ENCODE data around the gene SLC35F3. TPM values are rescaled to one million over a fixed set of nuclear protein-coding genes. Genes with fewer than 3 reads are reported as not detected.
A peak's percentile ranks its signal among the peaks of the same experiment; 100 is the strongest.

The SLC35F3 gene
- total RNA-seq, 1 donor from 2014 or later, result 2.6 TPM

DNA sequence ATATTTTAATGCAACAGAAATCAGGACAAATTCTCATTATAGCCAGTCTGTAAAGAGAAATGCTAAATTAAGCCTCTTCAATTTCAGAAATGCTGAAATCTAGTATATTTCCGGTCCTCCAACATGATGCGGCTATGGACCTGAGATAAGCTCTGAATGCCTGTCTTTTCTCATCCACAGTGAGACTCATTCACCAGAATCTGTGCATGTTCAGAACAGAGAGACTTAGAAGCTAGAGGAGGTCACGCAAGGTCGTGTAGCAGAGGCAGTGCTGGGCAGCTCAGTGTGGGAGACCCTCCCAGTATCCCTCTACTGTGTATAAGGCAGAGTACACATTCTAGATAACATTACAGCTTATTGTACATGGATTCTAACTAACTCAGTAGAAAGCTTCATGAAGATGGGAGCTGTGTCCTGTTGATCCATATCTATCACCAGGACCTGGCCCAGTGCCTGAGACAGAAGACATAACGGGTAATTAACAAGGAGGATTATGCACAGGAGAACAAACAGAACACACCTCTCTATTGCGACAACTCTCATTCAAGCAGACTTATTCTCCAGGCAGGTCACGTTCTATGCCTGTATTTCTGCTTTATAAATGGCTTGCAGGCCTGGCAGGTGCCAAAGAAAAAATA is 371.8 kb downstream of the SLC35F3 start:
- H3K9me3 Mint-ChIP-seq, result no peaks in the 10 kb centered on the region
- no peak overlapping the region for H3K4me3 Mint-ChIP-seq
- H3K27me3 Mint-ChIP-seq (ENCODE audit: low read depth), result no peaks in the 10 kb centered on the region
- no peak for DNase-seq (ENCODE audit: low read depth, low spot score)
- H3K36me3 Mint-ChIP-seq (ENCODE audit: low read depth), result no peaks in the 10 kb centered on the region
- no peak overlapping the region for H3K27ac Mint-ChIP-seq (ENCODE audit: unreplicated experiment)
- H3K4me1 Mint-ChIP-seq, result peaks cover 36% of the 10 kb centered on the region
- TF ChIP-seq, protein P1, sequence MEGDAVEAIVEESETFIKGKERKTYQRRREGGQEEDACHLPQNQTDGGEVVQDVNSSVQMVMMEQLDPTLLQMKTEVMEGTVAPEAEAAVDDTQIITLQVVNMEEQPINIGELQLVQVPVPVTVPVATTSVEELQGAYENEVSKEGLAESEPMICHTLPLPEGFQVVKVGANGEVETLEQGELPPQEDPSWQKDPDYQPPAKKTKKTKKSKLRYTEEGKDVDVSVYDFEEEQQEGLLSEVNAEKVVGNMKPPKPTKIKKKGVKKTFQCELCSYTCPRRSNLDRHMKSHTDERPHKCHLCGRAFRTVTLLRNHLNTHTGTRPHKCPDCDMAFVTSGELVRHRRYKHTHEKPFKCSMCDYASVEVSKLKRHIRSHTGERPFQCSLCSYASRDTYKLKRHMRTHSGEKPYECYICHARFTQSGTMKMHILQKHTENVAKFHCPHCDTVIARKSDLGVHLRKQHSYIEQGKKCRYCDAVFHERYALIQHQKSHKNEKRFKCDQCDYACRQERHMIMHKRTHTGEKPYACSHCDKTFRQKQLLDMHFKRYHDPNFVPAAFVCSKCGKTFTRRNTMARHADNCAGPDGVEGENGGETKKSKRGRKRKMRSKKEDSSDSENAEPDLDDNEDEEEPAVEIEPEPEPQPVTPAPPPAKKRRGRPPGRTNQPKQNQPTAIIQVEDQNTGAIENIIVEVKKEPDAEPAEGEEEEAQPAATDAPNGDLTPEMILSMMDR (conservative IDR thresholded peaks at IDR 0.05), result no peak

DNA sequence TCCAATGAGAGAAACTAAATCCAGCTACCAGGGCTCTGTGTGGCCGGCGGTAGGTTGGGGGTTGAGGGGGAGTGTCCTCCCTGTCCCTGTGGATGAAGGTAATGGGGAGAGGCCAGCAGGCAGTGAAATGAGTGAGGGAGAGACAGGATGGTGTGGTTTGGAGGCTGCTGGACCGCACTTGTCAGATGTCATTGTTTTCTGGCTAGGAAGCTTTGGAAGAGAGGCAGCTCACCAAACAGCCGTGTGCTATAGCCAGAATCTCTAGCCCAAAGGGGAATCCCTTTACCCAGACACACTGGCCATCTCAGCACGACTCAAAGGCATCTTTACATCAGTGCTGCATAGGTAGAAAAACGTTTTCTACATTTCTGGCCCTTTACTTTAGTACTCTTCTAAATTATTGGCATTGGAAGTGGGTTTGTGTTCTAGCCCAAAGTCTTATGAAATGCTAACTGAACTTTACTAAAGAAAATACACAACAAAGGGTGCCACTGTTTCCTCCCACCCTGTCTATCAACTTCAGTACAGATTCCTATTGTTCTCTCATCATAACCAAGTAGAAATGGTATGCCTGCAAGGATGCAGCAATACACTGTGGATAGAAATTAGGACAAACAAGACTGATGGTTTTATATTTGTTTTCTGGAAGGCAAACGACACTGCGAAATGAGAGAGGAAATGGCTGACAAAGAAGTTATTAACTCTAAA is 372.8 kb downstream of the SLC35F3 start:
- TF ChIP-seq, protein P1 (conservative IDR thresholded peaks at IDR 0.05), result no peak
- peak overlapping the region; percentile 56 for H3K4me3 Mint-ChIP-seq
- no peaks in the 10 kb centered on the region for H3K36me3 Mint-ChIP-seq (ENCODE audit: low read depth)
- peaks cover 45% of the 10 kb centered on the region for H3K4me1 Mint-ChIP-seq
- H3K27me3 Mint-ChIP-seq (ENCODE audit: low read depth), result no peaks in the 10 kb centered on the region
- DNase-seq (ENCODE audit: low read depth, low spot score), result no peak
- H3K27ac Mint-ChIP-seq (ENCODE audit: unreplicated experiment), result no peak overlapping the region
- H3K9me3 Mint-ChIP-seq, result no peaks in the 10 kb centered on the region

DNA sequence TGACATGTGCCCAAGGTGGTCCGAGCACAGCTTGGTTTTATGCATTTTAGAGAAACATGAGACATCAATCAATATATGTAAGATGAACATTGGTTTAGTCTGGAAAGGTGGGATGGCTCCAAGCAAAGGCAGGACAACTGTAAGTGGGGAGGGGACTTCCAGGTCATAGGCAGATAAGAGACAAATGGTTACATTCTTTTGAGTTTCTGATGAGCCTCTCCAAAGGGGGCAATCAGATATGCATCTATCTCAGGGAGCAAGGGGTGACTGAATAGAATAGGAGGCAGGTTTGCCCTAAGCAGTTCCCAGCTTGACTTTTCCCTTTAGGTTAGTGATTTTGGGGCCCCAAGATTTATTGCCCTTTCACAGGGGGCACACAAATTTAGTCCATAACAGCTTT is 374.5 kb downstream of the SLC35F3 start:
- DNase-seq (ENCODE audit: low read depth, low spot score), result no peak
- no peaks in the 10 kb centered on the region for H3K27me3 Mint-ChIP-seq (ENCODE audit: low read depth)
- H3K27ac Mint-ChIP-seq (ENCODE audit: unreplicated experiment), result no peak overlapping the region
- no peaks in the 10 kb centered on the region for H3K9me3 Mint-ChIP-seq
- peaks cover 48% of the 10 kb centered on the region for H3K4me1 Mint-ChIP-seq
- no peaks in the 10 kb centered on the region for H3K36me3 Mint-ChIP-seq (ENCODE audit: low read depth)
- TF ChIP-seq, protein P1 (conservative IDR thresholded peaks at IDR 0.05), result no peak
- no peak overlapping the region for H3K4me3 Mint-ChIP-seq

DNA sequence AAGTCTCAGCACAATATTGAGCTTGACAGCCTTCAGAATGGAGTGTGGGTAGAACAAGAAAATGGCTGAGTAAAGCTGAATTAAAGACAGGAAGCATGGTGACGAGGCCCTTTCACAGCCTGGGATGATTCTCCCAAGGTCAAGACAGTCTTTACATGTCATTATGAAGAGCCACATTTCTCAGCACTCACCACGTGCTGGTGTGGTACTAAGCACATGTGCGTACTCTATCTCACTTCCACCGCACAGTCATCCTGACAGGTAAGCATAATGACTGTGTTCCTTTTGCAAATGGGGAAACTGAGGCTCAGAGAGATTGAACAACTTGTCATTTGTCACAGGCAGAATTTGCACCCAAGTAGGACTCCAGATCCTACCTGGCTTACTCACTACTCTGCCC is 376.0 kb downstream of the SLC35F3 start:
- DNase-seq (ENCODE audit: low read depth, low spot score), result no peak
- H3K4me1 Mint-ChIP-seq, result peaks cover 50% of the 10 kb centered on the region
- no peaks in the 10 kb centered on the region for H3K9me3 Mint-ChIP-seq
- TF ChIP-seq, protein P1 (conservative IDR thresholded peaks at IDR 0.05), result no peak
- no peaks in the 10 kb centered on the region for H3K27me3 Mint-ChIP-seq (ENCODE audit: low read depth)
- H3K36me3 Mint-ChIP-seq (ENCODE audit: low read depth), result no peaks in the 10 kb centered on the region
- H3K4me3 Mint-ChIP-seq, result no peak overlapping the region
- no peak overlapping the region for H3K27ac Mint-ChIP-seq (ENCODE audit: unreplicated experiment)

DNA sequence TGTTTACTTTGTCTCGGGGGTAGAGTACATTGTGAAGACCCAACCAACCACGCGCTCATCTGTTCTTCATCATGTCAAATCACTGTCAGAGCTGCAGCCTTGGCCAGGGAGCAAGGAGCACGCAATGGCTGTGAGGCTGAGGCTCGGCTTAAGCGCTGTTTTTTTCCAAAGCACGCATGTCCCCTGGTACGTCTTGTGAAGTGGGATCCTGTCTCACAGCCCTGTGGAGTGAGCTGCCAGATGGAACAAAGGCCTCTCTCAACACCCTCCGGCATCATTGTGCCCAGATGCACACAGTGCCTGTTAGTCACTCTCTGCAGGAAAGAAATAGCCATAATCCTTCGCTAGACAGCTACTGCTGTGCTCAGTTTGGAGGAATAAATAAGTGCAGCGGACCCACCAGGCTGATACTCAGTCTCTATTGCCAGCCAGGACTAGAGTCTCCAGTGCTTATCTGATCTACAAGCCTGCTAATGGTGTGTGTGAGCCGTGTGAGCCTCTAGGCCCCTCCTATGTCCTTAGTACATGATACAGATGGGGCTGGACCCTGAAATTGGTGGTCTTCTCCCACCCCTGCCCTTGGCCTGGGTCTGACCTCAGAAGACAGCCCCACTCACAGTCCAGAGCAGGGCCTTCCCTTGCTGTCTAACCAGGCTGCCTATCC is 377.5 kb downstream of the SLC35F3 start:
- peak; percentile 15 for DNase-seq (ENCODE audit: low read depth, low spot score)
- Mint-ChIP-seq H3K36me3 (ENCODE audit: low read depth) (no peaks in the 10 kb centered on the region), H3K4me3 (no peak overlapping the region), H3K27ac (ENCODE audit: unreplicated experiment) (peak overlapping the region; percentile 94), H3K9me3 (no peaks in the 10 kb centered on the region), H3K27me3 (ENCODE audit: low read depth) (no peaks in the 10 kb centered on the region), H3K4me1 (peaks cover 37% of the 10 kb centered on the region)
- TF ChIP-seq, protein P1 (conservative IDR thresholded peaks at IDR 0.05), result no peak

All from neural crest cell (in vitro differentiated cells).